Measurements from ENCODE around the gene HOXB4. TPM values are rescaled to one million over a fixed set of nuclear protein-coding genes. Genes with fewer than 3 reads are reported as not detected.

HOXB4 gene
- polyA plus RNA-seq, 1 of the 3 experiments (the other 2 are of a cell fraction) = 0.03 TPM

- DNase-seq = no peak
- H3K27me3 ChIP-seq (ENCODE audit: insufficient read depth) = peaks cover 98% of the 10 kb centered on the region
- H3K9me3 ChIP-seq = no peaks in the 10 kb centered on the region
- TF ChIP-seq SIN3A (IDR thresholded peaks at IDR 0.05; ENCODE audit: borderline replicate concordance, low read depth, low read length) = no peak
- TF ChIP-seq MAX (IDR thresholded peaks at IDR 0.05; ENCODE audit: low read depth) = no peak
- H3K4me1 ChIP-seq (ENCODE audit: control insufficient read depth in 1 of 2, insufficient read depth in 2 of 2, low read depth in 1 of 2, low read length in 1 of 2) = 0 out of 4 replicates have a peak, but pooled peaks cover 0 to 4% of the 10 kb centered on the region in 2 experiments
- H3K4me2 ChIP-seq = peak within 1 kb of the TSS; percentile 34; the same call in 1 of the 2 replicates
- WGBS (ENCODE audit: low lambda C conversion rate) = 7% methylated on average over 50 of the region's 50 CpGs
- H3K4me3 ChIP-seq (ENCODE audit: low read depth in 2 of 2, low read length in 1 of 2) = peak within 1 kb of the TSS in 1 of 2 experiments; percentile 8; a peak in 1 of 4 replicates
- peaks cover 2% of the 10 kb centered on the region; the same call in 1 of the 2 replicates for H4K20me1 ChIP-seq (ENCODE audit: insufficient read depth)
- H3K9me2 ChIP-seq = no peaks in the 10 kb centered on the region
- no peaks in the 10 kb centered on the region for H3K79me2 ChIP-seq (ENCODE audit: insufficient read depth)
- H3K9ac ChIP-seq = no peak within 1 kb of the TSS
- no peak within 1 kb of the TSS for H3K27ac ChIP-seq (ENCODE audit: low read depth in 2 of 2, low read length in 1 of 2)
- peak within 1 kb of the TSS; percentile 53; the same call in 1 of the 2 replicates for H2AFZ ChIP-seq (ENCODE audit: low read depth)
- peaks cover 4% of the 10 kb centered on the region for H3F3A ChIP-seq (replicated peaks; ENCODE audit: insufficient read depth)
- ChIA-PET POLR2A (no interaction called here), CTCF (interaction anchor here (0.6 to 3.7 kb wide), 41 partner anchors 13 to 462 kb away, joined by 3 to 20 read pairs (median 4); partner anchors contain the start of genes HOXB1 and HOXB8)
- H3K36me3 ChIP-seq (replicated peaks in 1 of 2; ENCODE audit: control insufficient read depth in 1 of 2, insufficient read depth in 2 of 2, low read length in 1 of 2) = no peaks in the 10 kb centered on the region
Observed at GRCh38 chr17:48593126-48593829, 15.1 kb upstream of the HOXB4 start, which contains the start of gene HOXB5. HOXB5 (minus strand) TSS chr17:48593779; CDS start chr17:48593682, 97 bp downstream.

DNA sequence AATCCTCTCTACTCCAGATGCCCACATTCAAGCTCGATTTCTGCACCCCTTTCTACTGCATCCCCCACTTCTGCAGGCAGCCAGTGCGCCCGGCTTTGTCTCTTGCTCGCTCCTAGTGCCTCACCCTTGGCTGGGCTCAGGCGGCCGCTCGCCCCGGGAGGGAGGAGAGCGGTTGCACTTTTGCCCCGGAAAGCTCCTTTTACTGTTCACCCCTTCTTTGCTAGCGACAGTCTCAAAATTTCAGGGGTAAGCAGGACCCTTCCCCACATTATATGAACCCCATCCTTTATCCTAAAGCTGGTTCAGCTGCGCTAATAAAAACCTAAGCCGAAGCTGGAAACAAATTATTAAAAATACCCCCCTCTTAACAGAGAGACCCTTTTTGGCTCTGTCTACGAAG, 14.4 kb upstream of the HOXB4 start:
- Histone ChIP-seq H3K9me3 (no peaks in the 10 kb centered on the region), H3K9me2 (no peaks in the 10 kb centered on the region), H4K20me1 (ENCODE audit: insufficient read depth) (no peaks in the 10 kb centered on the region), H3K36me3 (replicated peaks in 1 of 2; ENCODE audit: control insufficient read depth in 1 of 2, insufficient read depth in 2 of 2, low read length in 1 of 2) (no peaks in the 10 kb centered on the region), H3K4me3 (ENCODE audit: low read depth in 2 of 2, low read length in 1 of 2) (no peak overlapping the region), H3F3A (replicated peaks; ENCODE audit: insufficient read depth) (peaks cover 4% of the 10 kb centered on the region), H3K4me2 (peak overlapping the region; percentile 34; the same call in 1 of the 2 replicates), H3K4me1 (ENCODE audit: control insufficient read depth in 1 of 2, insufficient read depth in 2 of 2, low read depth in 1 of 2, low read length in 1 of 2) (0 out of 4 replicates have a peak, but pooled peaks cover 0 to 4% of the 10 kb centered on the region in 2 experiments), H3K79me2 (ENCODE audit: insufficient read depth) (no peaks in the 10 kb centered on the region), H3K27me3 (ENCODE audit: insufficient read depth) (peaks cover 98% of the 10 kb centered on the region), H2AFZ (ENCODE audit: low read depth) (no peak overlapping the region), H3K9ac (no peak overlapping the region), H3K27ac (ENCODE audit: low read depth in 2 of 2, low read length in 1 of 2) (no peak overlapping the region)
- ChIA-PET CTCF (interaction anchor here (0.7 to 3.7 kb wide), 33 partner anchors 14 to 461 kb away, joined by 3 to 20 read pairs (median 4); partner anchors contain the start of gene HOXB8), POLR2A (interaction anchor here (0.6 kb wide), 1 partner anchor 399 kb away, joined by 3 read pairs; no protein-coding TSS in a partner anchor)
- DNase-seq = no peak
- 14% methylated on average over 14 of the region's 14 CpGs for WGBS (ENCODE audit: low lambda C conversion rate)
- TF ChIP-seq MAX (IDR thresholded peaks at IDR 0.05; ENCODE audit: low read depth) (no peak), CHD2 (IDR thresholded peaks at IDR 0.05; ENCODE audit: low read length, partially characterized antibody) (no peak), NRF1 (IDR thresholded peaks at IDR 0.05; ENCODE audit: low read depth, low read length) (no peak), RCOR1 (IDR thresholded peaks at IDR 0.05; ENCODE audit: low read length) (no peak)

DNA sequence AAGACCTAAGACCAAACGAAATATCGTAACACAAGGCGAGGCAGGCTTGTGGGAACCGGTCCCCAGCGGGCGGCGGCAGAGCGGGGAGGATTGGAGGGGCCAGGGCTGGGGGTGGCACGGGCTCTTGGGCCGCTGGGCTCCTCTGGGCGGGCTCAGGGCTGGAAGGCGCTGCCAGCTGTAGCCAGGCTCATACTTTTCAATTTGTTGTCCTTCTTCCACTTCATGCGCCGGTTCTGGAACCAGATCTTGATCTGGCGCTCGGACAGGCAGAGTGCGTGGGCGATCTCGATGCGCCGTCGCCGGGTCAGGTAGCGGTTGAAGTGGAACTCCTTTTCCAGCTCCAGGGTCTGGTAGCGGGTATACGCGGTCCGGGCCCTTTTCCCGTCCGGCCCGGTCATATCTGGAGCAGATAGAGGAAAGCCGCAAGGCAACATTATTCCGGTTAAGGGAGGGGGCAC, 13.9 kb upstream of the HOXB4 start:
- CTCF ChIA-PET = interaction anchor here (1.1 to 2.0 kb wide), 17 partner anchors 14 to 440 kb away, joined by 3 to 15 read pairs (median 4); no protein-coding TSS in a partner anchor
- WGBS (ENCODE audit: low lambda C conversion rate) = 28% methylated on average over 33 of the region's 33 CpGs
- no peak overlapping the region for H3K4me3 ChIP-seq (ENCODE audit: low read depth in 2 of 2, low read length in 1 of 2)
- no peaks in the 10 kb centered on the region for H3K36me3 ChIP-seq (replicated peaks in 1 of 2; ENCODE audit: control insufficient read depth in 1 of 2, insufficient read depth in 2 of 2, low read length in 1 of 2)
- H3K4me1 ChIP-seq (ENCODE audit: control insufficient read depth in 1 of 2, insufficient read depth in 2 of 2, low read depth in 1 of 2, low read length in 1 of 2) = 0 out of 4 replicates have a peak, but pooled peaks cover 0 to 4% of the 10 kb centered on the region in 2 experiments
- H3K9me2 ChIP-seq = no peaks in the 10 kb centered on the region
- H3F3A ChIP-seq (replicated peaks; ENCODE audit: insufficient read depth) = peaks cover 4% of the 10 kb centered on the region
- peaks cover 98% of the 10 kb centered on the region for H3K27me3 ChIP-seq (ENCODE audit: insufficient read depth)
- H3K9me3 ChIP-seq = no peaks in the 10 kb centered on the region
- no peak overlapping the region for H3K4me2 ChIP-seq
- DNase-seq = no peak
- no peak overlapping the region for H3K27ac ChIP-seq (ENCODE audit: low read depth in 2 of 2, low read length in 1 of 2)
- H2AFZ ChIP-seq (ENCODE audit: low read depth) = no peak overlapping the region
- no peaks in the 10 kb centered on the region for H3K79me2 ChIP-seq (ENCODE audit: insufficient read depth)
- POLR2A ChIA-PET = interaction anchor here (0.6 kb wide), 1 partner anchor 399 kb away, joined by 3 read pairs; no protein-coding TSS in a partner anchor
- no peaks in the 10 kb centered on the region for H4K20me1 ChIP-seq (ENCODE audit: insufficient read depth)
- H3K9ac ChIP-seq = no peak overlapping the region
- TF ChIP-seq POLR2AphosphoS5 (IDR thresholded peaks at IDR 0.05; ENCODE audit: low read depth, low read length) = no peak
- no peak for TF ChIP-seq NRF1 (IDR thresholded peaks at IDR 0.05; ENCODE audit: low read depth, low read length)
- no peak for TF ChIP-seq IRF3 (IDR thresholded peaks at IDR 0.05; ENCODE audit: low read depth, low read length)
- no peak for TF ChIP-seq TCF12 (IDR thresholded peaks at IDR 0.05)
- no peak for TF ChIP-seq RCOR1 (IDR thresholded peaks at IDR 0.05; ENCODE audit: low read length)
- TF ChIP-seq GATA2 (CRISPR knock-in tag; IDR thresholded peaks at IDR 0.05) = no peak
- TF ChIP-seq, protein P1, sequence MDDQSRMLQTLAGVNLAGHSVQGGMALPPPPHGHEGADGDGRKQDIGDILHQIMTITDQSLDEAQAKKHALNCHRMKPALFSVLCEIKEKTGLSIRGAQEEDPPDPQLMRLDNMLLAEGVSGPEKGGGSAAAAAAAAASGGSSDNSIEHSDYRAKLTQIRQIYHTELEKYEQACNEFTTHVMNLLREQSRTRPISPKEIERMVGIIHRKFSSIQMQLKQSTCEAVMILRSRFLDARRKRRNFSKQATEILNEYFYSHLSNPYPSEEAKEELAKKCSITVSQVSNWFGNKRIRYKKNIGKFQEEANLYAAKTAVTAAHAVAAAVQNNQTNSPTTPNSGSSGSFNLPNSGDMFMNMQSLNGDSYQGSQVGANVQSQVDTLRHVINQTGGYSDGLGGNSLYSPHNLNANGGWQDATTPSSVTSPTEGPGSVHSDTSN (IDR thresholded peaks at IDR 0.05) = no peak
- TF ChIP-seq NFIC (IDR thresholded peaks at IDR 0.05; ENCODE audit: borderline replicate concordance) = no peak
- no peak for TF ChIP-seq FOSL2 (IDR thresholded peaks at IDR 0.05; ENCODE audit: borderline replicate concordance, low read depth)
- TF ChIP-seq YY1 (IDR thresholded peaks at IDR 0.05; ENCODE audit: low read depth) = no peak
- no peak for TF ChIP-seq FOXM1 (IDR thresholded peaks at IDR 0.05; ENCODE audit: low read depth)
- no peak for TF ChIP-seq TAF1 (IDR thresholded peaks at IDR 0.05; ENCODE audit: borderline replicate concordance, low read depth, low read length)
- no peak for TF ChIP-seq TEAD4 (IDR thresholded peaks at IDR 0.05; ENCODE audit: borderline replicate concordance, insufficient read depth)
- no peak for TF ChIP-seq RXRA (IDR thresholded peaks at IDR 0.05; ENCODE audit: borderline replicate concordance, low read depth)

Measured in SK-N-SH (cell line).